Sigmoid colon (tissue), 4 donors: ENCODE measurements around the gene CCNT1.

Experiments
- EP300 ChIP-seq, 4 donors: sonication (generic); formaldehyde crosslinking; IDR thresholded peaks; one replicate each; pipeline ENCODE4 v1.6.1; 2017; ENCODE audit warnings: antibody characterized with exemption in 4 of 4
- POLR2A ChIP-seq, 2 donors: fragments of 450-650 bp; IDR thresholded peaks; one replicate each; pipeline ENCODE4 v1.6.1; 2016; ENCODE audit warnings: antibody characterized with exemption in 2 of 2, mild to moderate bottlenecking in 2 of 2, moderate library complexity in 2 of 2

- TF ChIP-seq EP300 (IDR thresholded peaks at IDR 0.05) (no peak), POLR2A (IDR thresholded peaks at IDR 0.05) (no peak)
These were observed 33.7 kb upstream of the CCNT1 start for GRCh38 chr12:48750215-48750614.
